ENCODE measurements around the gene TFDP2. TPM values are rescaled to one million over a fixed set of nuclear protein-coding genes. Genes with fewer than 3 reads are reported as not detected.

The TFDP2 gene
- total RNA-seq, 3 donors from 2014 or later (not counting 1 experiment from before 2014, with no cell fraction given): 134 to 154 (median 142) TPM

- intact Hi-C loops (cut with micrococcal nuclease): no loop called here
- Mint-ChIP-seq H3K36me3 (peaks cover 12% of the 10 kb centered on the region), H3K4me3 (no peak overlapping the region), H3K27me3 (ENCODE audit: low read depth in 2 of 2) (no peaks in the 10 kb centered on the region), H3K4me1 (peaks cover 5 to 14% of the 10 kb centered on the region in 2 donors), H3K27ac (no peak overlapping the region), H3K9me3 (no peaks in the 10 kb centered on the region)
- no peak overlapping the region for H3K27ac ChIP-seq (ENCODE audit: low read length)
- WGBS (ENCODE audit: insufficient coverage): 66% methylated on average over 3 of the region's 4 CpGs
- H3K4me1 ChIP-seq (ENCODE audit: control insufficient read depth, insufficient read depth, low read length): no peaks in the 10 kb centered on the region
- no peak for TF ChIP-seq CTCF (IDR thresholded peaks at IDR 0.05)
- H3K9me3 ChIP-seq (ENCODE audit: control insufficient read depth, insufficient read depth, low read length): peaks cover 6% of the 10 kb centered on the region
- peaks cover 10% of the 10 kb centered on the region for H3K36me3 ChIP-seq (ENCODE audit: control insufficient read depth, insufficient read depth, low read length)
- no peak overlapping the region for H3K4me3 ChIP-seq (ENCODE audit: low read length)
- DNase-seq: no peak
- no peak for ATAC-seq
- H3K27me3 ChIP-seq (ENCODE audit: control insufficient read depth, insufficient read depth, low read length): no peaks in the 10 kb centered on the region
These were observed 245.1 kb downstream of the TFDP2 start for GRCh38 chr3:141904203-141904602.

- WGBS (ENCODE audit: insufficient coverage): no CpG with 5 or more reads among the region's 2 CpGs
- peaks cover 3% of the 10 kb centered on the region for H3K36me3 ChIP-seq (ENCODE audit: control insufficient read depth, insufficient read depth, low read length)
- no peak overlapping the region for H3K27ac ChIP-seq (ENCODE audit: low read length)
- Mint-ChIP-seq H3K4me1 (peaks cover 9 to 19% of the 10 kb centered on the region in 2 donors), H3K27me3 (ENCODE audit: low read depth in 2 of 2) (no peaks in the 10 kb centered on the region), H3K27ac (no peak overlapping the region), H3K4me3 (no peak overlapping the region), H3K36me3 (no peaks in the 10 kb centered on the region), H3K9me3 (no peaks in the 10 kb centered on the region)
- no peaks in the 10 kb centered on the region for H3K4me1 ChIP-seq (ENCODE audit: control insufficient read depth, insufficient read depth, low read length)
- intact Hi-C loops (cut with micrococcal nuclease): no loop called here
- no peak overlapping the region for H3K4me3 ChIP-seq (ENCODE audit: low read length)
- H3K9me3 ChIP-seq (ENCODE audit: control insufficient read depth, insufficient read depth, low read length): peaks cover 6% of the 10 kb centered on the region
- no peaks in the 10 kb centered on the region for H3K27me3 ChIP-seq (ENCODE audit: control insufficient read depth, insufficient read depth, low read length)
- no peak for DNase-seq
- no peak for TF ChIP-seq CTCF (IDR thresholded peaks at IDR 0.05)
- no peak for ATAC-seq
These were observed 247.4 kb downstream of the TFDP2 start for GRCh38 chr3:141901914-141902313.

GRCh38 chr3:141900343-141900742 is 249.0 kb downstream of the TFDP2 start:
- no peak overlapping the region for H3K4me3 Mint-ChIP-seq
- H3K4me1 Mint-ChIP-seq: peaks cover 10 to 21% of the 10 kb centered on the region in 2 donors
- H3K27ac Mint-ChIP-seq: no peak overlapping the region
- TF ChIP-seq CTCF (IDR thresholded peaks at IDR 0.05): no peak
- intact Hi-C loops (cut with micrococcal nuclease): no loop called here
- Histone ChIP-seq H3K27ac (ENCODE audit: low read length) (no peak overlapping the region), H3K4me3 (ENCODE audit: low read length) (no peak overlapping the region), H3K9me3 (ENCODE audit: control insufficient read depth, insufficient read depth, low read length) (peaks cover 6% of the 10 kb centered on the region), H3K4me1 (ENCODE audit: control insufficient read depth, insufficient read depth, low read length) (no peaks in the 10 kb centered on the region), H3K36me3 (ENCODE audit: control insufficient read depth, insufficient read depth, low read length) (peaks cover 3% of the 10 kb centered on the region), H3K27me3 (ENCODE audit: control insufficient read depth, insufficient read depth, low read length) (no peaks in the 10 kb centered on the region)
- ATAC-seq: no peak
- no peak for DNase-seq
- H3K9me3 Mint-ChIP-seq: no peaks in the 10 kb centered on the region
- H3K27me3 Mint-ChIP-seq (ENCODE audit: low read depth in 2 of 2): no peaks in the 10 kb centered on the region
- 94% methylated on average over 3 of the region's 3 CpGs for WGBS (ENCODE audit: insufficient coverage)
- no peaks in the 10 kb centered on the region for H3K36me3 Mint-ChIP-seq

GRCh38 chr3:141898908-141899307 is 250.4 kb downstream of the TFDP2 start:
- H3K36me3 ChIP-seq (ENCODE audit: control insufficient read depth, insufficient read depth, low read length): no peaks in the 10 kb centered on the region

More at GRCh38 chr3:141898908-141899307, 250.4 kb downstream of the TFDP2 start:
- no peak overlapping the region for H3K27ac ChIP-seq (ENCODE audit: low read length)
- H3K4me3 ChIP-seq (ENCODE audit: low read length): no peak overlapping the region
- ATAC-seq: no peak
- no peaks in the 10 kb centered on the region for H3K27me3 Mint-ChIP-seq (ENCODE audit: low read depth in 2 of 2)
- DNase-seq: no peak
- intact Hi-C loops (cut with micrococcal nuclease): no loop called here
- H3K36me3 Mint-ChIP-seq: no peaks in the 10 kb centered on the region
- no peaks in the 10 kb centered on the region for H3K9me3 Mint-ChIP-seq
- no peak overlapping the region for H3K27ac Mint-ChIP-seq
- no peaks in the 10 kb centered on the region for H3K4me1 ChIP-seq (ENCODE audit: control insufficient read depth, insufficient read depth, low read length)
- H3K9me3 ChIP-seq (ENCODE audit: control insufficient read depth, insufficient read depth, low read length): peaks cover 6% of the 10 kb centered on the region
- no peak overlapping the region for H3K4me3 Mint-ChIP-seq
- no CpG with 5 or more reads among the region's 1 CpG for WGBS (ENCODE audit: insufficient coverage)
- no peak for TF ChIP-seq CTCF (IDR thresholded peaks at IDR 0.05)
- peaks cover 10 to 16% of the 10 kb centered on the region in 2 donors for H3K4me1 Mint-ChIP-seq
- no peaks in the 10 kb centered on the region for H3K27me3 ChIP-seq (ENCODE audit: control insufficient read depth, insufficient read depth, low read length)
